Kidney (tissue), 14 donors: ENCODE results near the gene ATOH7. TPM values are rescaled to one million over a fixed set of nuclear protein-coding genes. Genes with fewer than 3 reads are reported as not detected.

ENCODE experiments used
- DNase-seq, 5 donors: peaks; one replicate each; pipeline ENCODE4 v3.0.0-alpha.2; 2013 to 2020
- FAIRE-seq: peaks from 2 replicates; lab custom pipeline; 2012; peaks lifted over from hg19 to GRCh38; lab: Jason Lieb, UNC
- H3K27ac ChIP-seq, 2 donors: one replicate each; pipeline ENCODE4 v1.7.0; 2013; ENCODE audit warnings: low read depth in 2 of 2, low read length in 2 of 2, inconsistent platforms in 1 of 2
- H3K27me3 ChIP-seq: one replicate; pipeline ENCODE4 v1.7.1; 2013; ENCODE audit warnings: low read length, inconsistent platforms; ENCODE audit not compliant: control insufficient read depth, insufficient read depth
- H3K36me3 ChIP-seq, 3 donors: one replicate each; pipeline versions ENCODE4 v1.7.0 to v1.7.1; 2013; ENCODE audit warnings: low read length in 3 of 3, control low read depth in 1 of 3, inconsistent platforms in 1 of 3; ENCODE audit not compliant: insufficient read depth in 3 of 3, control insufficient read depth in 2 of 3
- H3K4me1 ChIP-seq, 3 donors: one replicate each; pipeline versions ENCODE4 v1.7.0 to v1.7.1; 2013; ENCODE audit warnings: low read length in 3 of 3, inconsistent platforms in 1 of 3, low read depth in 1 of 3; ENCODE audit not compliant: control insufficient read depth in 2 of 3, insufficient read depth in 2 of 3
- H3K4me3 ChIP-seq, 3 donors: one replicate each; pipeline versions ENCODE4 v1.7.0 to v1.8.1; 2013; ENCODE audit warnings: low read length in 3 of 3, control low read depth in 1 of 3, inconsistent platforms in 1 of 3
- H3K9ac ChIP-seq, 3 donors: one replicate each; pipeline versions ENCODE4 v1.7.0 to v1.7.1; 2013; ENCODE audit warnings: low read length in 3 of 3, control low read depth in 1 of 3, inconsistent platforms in 1 of 3
- H3K9me3 ChIP-seq, 3 donors: one replicate each; pipeline versions ENCODE4 v1.7.0 to v1.7.1; 2013; ENCODE audit warnings: low read length in 3 of 3, control low read depth in 1 of 3, inconsistent platforms in 1 of 3; ENCODE audit not compliant: control insufficient read depth in 2 of 3, insufficient read depth in 1 of 3
- CTCF ChIP-seq: IDR thresholded peaks from 3 replicates; pipeline ENCODE4 v1.5.1; 2012; ENCODE audit warnings: mild to moderate bottlenecking, moderate library complexity, borderline replicate concordance; ENCODE audit not compliant: insufficient read depth; ENCODE audit errors: extremely low read depth
- intact Hi-C: fragments of 100-400 bp; cut with DNase I; formaldehyde crosslinking; loops from one replicate; pipeline ENCODE4 v1.11.1; 2022
- polyA plus RNA-seq: library from polyadenylated mRNA; stranded (reverse); fragments of 350-450 nt; fragmentation: Illumina TruSeq; extraction: RNeasy Lipid Tissue Mini Kit (QIAGEN cat#74804); gene quantifications from one replicate; pipeline ENCODE4 v1.2.3, GENCODE V29; 2014; ENCODE audit warnings: low read depth, low replicate concordance; ENCODE audit not compliant: insufficient read depth
- total RNA-seq: library from RNA; stranded (reverse); fragmentation: NEBNext Ultra II Directional; extraction: Animal tissue kit (Norgen Biotek cat#: 25700); gene quantifications from one replicate; pipeline ENCODE4 v1.2.1, GENCODE V29; 2021
- donor health status: control.
- donor health status: control.
- donor health status: control.
- donor health status: control.
- donor health status: control.
- donor health status: DM: yes; HTN: yes; CAD: no.
- donor health status: Normal renal cell carcinoma (clear cell type).

Gene ATOH7
- total and polyA plus RNA-seq, 2 donors from 2014 or later: 0.16 to 0.45 TPM

- no peak for DNase-seq
- Histone ChIP-seq H3K36me3 (no peaks in the 10 kb centered on the region), H3K4me1 (no peaks in the 10 kb centered on the region), H3K9ac (no peak overlapping the region), H3K9me3 (no peaks in the 10 kb centered on the region), H3K4me3 (no peak overlapping the region), H3K27me3 (no peaks in the 10 kb centered on the region), H3K27ac (no peak overlapping the region)
- intact Hi-C loops: no loop called here
- TF ChIP-seq CTCF: no peak
- no peak for FAIRE-seq
These were observed 7.8 kb upstream of the ATOH7 start for GRCh38 chr10:68239596-68240150.

GRCh38 chr10:68239069-68239468, 7.2 kb upstream of the ATOH7 start:
- Histone ChIP-seq H3K27ac (no peak overlapping the region), H3K9me3 (no peaks in the 10 kb centered on the region), H3K36me3 (no peaks in the 10 kb centered on the region), H3K4me3 (no peak overlapping the region), H3K4me1 (no peaks in the 10 kb centered on the region), H3K27me3 (no peaks in the 10 kb centered on the region), H3K9ac (no peak overlapping the region)
- DNase-seq (no peak), FAIRE-seq (no peak)
- intact Hi-C loops: no loop called here
- TF ChIP-seq CTCF: no peak

DNA sequence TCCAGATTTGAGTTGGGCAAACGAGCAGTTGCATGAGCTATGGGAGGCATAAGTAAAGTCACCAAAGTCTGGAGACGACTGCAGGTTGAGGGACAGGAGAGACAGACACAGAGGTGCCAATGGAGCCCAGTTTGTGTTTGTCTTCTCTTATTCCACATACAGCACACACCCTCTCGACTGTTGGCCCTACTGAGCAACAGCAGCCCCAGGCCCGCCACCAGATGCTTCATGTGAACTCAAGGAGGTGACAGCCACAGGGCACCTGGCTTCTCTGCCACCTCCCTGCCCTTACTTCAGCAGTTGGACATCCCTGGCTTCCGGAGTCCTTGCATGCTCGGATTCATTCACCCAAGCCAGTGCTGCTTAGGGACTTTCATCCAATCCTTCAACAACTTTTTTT, 6.5 kb upstream of the ATOH7 start:
- no peak for TF ChIP-seq CTCF
- H3K4me1 ChIP-seq: no peaks in the 10 kb centered on the region
- FAIRE-seq (no peak), DNase-seq (no peak)
- H3K27ac ChIP-seq: no peak overlapping the region
- H3K36me3 ChIP-seq: no peaks in the 10 kb centered on the region
- intact Hi-C loops: no loop called here
- no peak overlapping the region for H3K4me3 ChIP-seq
- no peak overlapping the region for H3K9ac ChIP-seq
- no peaks in the 10 kb centered on the region for H3K9me3 ChIP-seq
- no peaks in the 10 kb centered on the region for H3K27me3 ChIP-seq

DNA sequence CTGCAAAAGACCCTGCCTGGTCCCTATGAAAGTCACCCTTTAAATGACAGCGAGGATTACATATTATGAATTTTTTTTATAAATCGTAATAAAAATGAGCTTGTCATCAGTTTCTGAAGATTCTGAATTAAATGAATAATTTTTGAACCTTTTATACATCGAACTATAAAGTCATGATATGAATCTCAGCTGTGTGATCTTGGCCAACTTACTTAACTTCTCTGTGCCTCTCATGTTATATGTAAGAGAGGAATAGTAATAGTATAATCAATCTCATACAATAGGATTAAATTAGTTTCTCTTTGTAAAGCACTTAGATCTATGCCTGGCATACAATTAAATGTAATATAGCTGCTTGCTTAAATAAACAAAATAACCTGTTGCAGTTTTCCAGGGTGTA, 5.3 kb upstream of the ATOH7 start:
- no peak for TF ChIP-seq CTCF
- Histone ChIP-seq H3K36me3 (no peaks in the 10 kb centered on the region), H3K27me3 (no peaks in the 10 kb centered on the region), H3K27ac (no peak overlapping the region), H3K9ac (no peak overlapping the region), H3K4me1 (no peaks in the 10 kb centered on the region), H3K4me3 (no peak overlapping the region), H3K9me3 (no peaks in the 10 kb centered on the region)
- intact Hi-C loops: no loop called here
- DNase-seq: no peak
- FAIRE-seq: no peak
